Measurements from ENCODE around the gene SH3RF1.

GRCh38 chr4:169074117-169074516, 196.6 kb downstream of the SH3RF1 start:
- TF ChIP-seq EZH2 (IDR thresholded peaks at IDR 0.05; ENCODE audit: borderline replicate concordance, low read depth, low read length, severe bottlenecking) = no peak
- TF ChIP-seq CTCF (IDR thresholded peaks at IDR 0.05; ENCODE audit: borderline replicate concordance, extremely low read depth, low read length, poor library complexity, severe bottlenecking) = no peak

All from DND-41 (cell line).